Measurements from ENCODE around the gene GDAP2.

DNA sequence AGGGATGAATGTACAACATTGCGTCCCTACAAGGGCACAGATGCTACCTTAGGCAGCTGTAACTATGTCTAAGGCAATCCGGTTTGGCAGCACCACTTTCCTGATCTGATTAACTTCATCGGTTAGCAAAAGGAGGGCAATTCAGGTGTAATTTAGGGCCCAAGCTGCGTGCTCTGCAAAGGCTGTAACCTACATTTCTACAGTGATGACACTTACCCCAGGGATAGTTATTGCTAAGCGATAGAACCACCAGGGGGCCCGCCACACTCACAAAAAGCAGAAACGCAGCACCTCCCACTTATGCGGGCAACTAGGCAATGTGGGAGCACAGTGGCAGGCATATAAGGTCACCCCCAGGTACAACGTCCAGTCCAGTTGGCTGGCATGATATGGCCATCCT, 113.5 kb downstream of the GDAP2 start:
- no peak for TF ChIP-seq POLR2A (IDR thresholded peaks at IDR 0.05)
- TF ChIP-seq, protein P1, sequence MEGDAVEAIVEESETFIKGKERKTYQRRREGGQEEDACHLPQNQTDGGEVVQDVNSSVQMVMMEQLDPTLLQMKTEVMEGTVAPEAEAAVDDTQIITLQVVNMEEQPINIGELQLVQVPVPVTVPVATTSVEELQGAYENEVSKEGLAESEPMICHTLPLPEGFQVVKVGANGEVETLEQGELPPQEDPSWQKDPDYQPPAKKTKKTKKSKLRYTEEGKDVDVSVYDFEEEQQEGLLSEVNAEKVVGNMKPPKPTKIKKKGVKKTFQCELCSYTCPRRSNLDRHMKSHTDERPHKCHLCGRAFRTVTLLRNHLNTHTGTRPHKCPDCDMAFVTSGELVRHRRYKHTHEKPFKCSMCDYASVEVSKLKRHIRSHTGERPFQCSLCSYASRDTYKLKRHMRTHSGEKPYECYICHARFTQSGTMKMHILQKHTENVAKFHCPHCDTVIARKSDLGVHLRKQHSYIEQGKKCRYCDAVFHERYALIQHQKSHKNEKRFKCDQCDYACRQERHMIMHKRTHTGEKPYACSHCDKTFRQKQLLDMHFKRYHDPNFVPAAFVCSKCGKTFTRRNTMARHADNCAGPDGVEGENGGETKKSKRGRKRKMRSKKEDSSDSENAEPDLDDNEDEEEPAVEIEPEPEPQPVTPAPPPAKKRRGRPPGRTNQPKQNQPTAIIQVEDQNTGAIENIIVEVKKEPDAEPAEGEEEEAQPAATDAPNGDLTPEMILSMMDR (IDR thresholded peaks at IDR 0.05), result no peak
- no peak for TF ChIP-seq EP300 (IDR thresholded peaks at IDR 0.05)

Measured in stomach (tissue), 4 donors.